Thymus (tissue), 11 donors: ENCODE data around the gene CD109. TPM values are rescaled to one million over a fixed set of nuclear protein-coding genes. Genes with fewer than 3 reads are reported as not detected.
A peak's percentile ranks its signal among the peaks of the same experiment; 100 is the strongest.

ENCODE experiments used
- DNase-seq, 9 donors: peaks; one replicate each; pipeline ENCODE4 v3.0.0-alpha.2; 2013; ENCODE audit warnings: low spot score in 9 of 9, low read depth in 6 of 9, missing footprints in 1 of 9
- H3K27ac ChIP-seq, 2 donors: one replicate each; pipeline ENCODE4 v1.5.1; 2013; ENCODE audit warnings: control low read depth in 1 of 2, low read depth in 1 of 2, low read length in 1 of 2, mild to moderate bottlenecking in 1 of 2, moderate library complexity in 1 of 2
- H3K27me3 ChIP-seq, 2 donors: one replicate each; pipeline ENCODE4 v1.5.1; 2013; ENCODE audit warnings: low read length in 1 of 2; ENCODE audit not compliant: control insufficient read depth in 2 of 2, insufficient read depth in 1 of 2
- H3K36me3 ChIP-seq, 2 donors: one replicate each; pipeline ENCODE4 v1.5.1; 2013; ENCODE audit warnings: low read length in 1 of 2, mild to moderate bottlenecking in 1 of 2, moderate library complexity in 1 of 2; ENCODE audit not compliant: control insufficient read depth in 2 of 2, insufficient read depth in 2 of 2
- H3K4me1 ChIP-seq, 2 donors: one replicate each; pipeline ENCODE4 v1.5.1; 2013; ENCODE audit warnings: low read length in 2 of 2; ENCODE audit not compliant: control insufficient read depth in 2 of 2, insufficient read depth in 2 of 2
- H3K4me3 ChIP-seq, 2 donors: one replicate each; pipeline ENCODE4 v1.5.1; 2013; ENCODE audit warnings: low read length in 2 of 2, control low read depth in 1 of 2, mild to moderate bottlenecking in 1 of 2
- H3K9me3 ChIP-seq, 2 donors: one replicate each; pipeline ENCODE4 v1.5.1; 2013; ENCODE audit warnings: low read length in 1 of 2, mild to moderate bottlenecking in 1 of 2; ENCODE audit not compliant: control insufficient read depth in 2 of 2, insufficient read depth in 1 of 2
- WGBS: extraction: QIAGEN DNeasy Blood & Tissue Kit; methylation state at CpG from one replicate; pipeline ENCODE4 v1.1.7; 2013; 5-methylcytosine and 5-hydroxymethylcytosine counted together
- polyA plus RNA-seq: library from polyadenylated mRNA; stranded (reverse); fragments of 200-250 nt; gene quantifications from one replicate; pipeline ENCODE4 v1.2.3, GENCODE V29; 2013
- total RNA-seq: library from RNA; stranded (reverse); fragments of 120-200 nt; gene quantifications from one replicate; pipeline ENCODE4 v1.2.4, GENCODE V29; 2013
- donor health status: healthy.

The CD109 gene
- total and polyA plus RNA-seq, 2 donors, result 1.5 to 5.0 TPM

GRCh38 chr6:73699676-73700459 is 3.9 kb downstream of the CD109 start:
- 95% methylated on average over 4 of the region's 4 CpGs for WGBS
- peaks cover 0 to 3% of the 10 kb centered on the region in 2 donors for H3K36me3 ChIP-seq
- H3K27me3 ChIP-seq, result no peaks in the 10 kb centered on the region
- H3K9me3 ChIP-seq, result no peaks in the 10 kb centered on the region
- DNase-seq, result no peak
- H3K4me1 ChIP-seq, result peaks cover 7 to 23% of the 10 kb centered on the region in 2 donors
- no peak overlapping the region for H3K4me3 ChIP-seq
- no peak overlapping the region for H3K27ac ChIP-seq

GRCh38 chr6:73702444-73702843 is 6.4 kb downstream of the CD109 start:
- no peaks in the 10 kb centered on the region for H3K27me3 ChIP-seq
- peaks cover 3% of the 10 kb centered on the region in 2 donors for H3K4me1 ChIP-seq
- H3K4me3 ChIP-seq, result no peak overlapping the region
- WGBS, result 94% methylated on average over 2 of the region's 2 CpGs
- no peak for DNase-seq
- H3K9me3 ChIP-seq, result no peaks in the 10 kb centered on the region
- H3K36me3 ChIP-seq, result peaks cover 0 to 3% of the 10 kb centered on the region in 2 donors
- no peak overlapping the region for H3K27ac ChIP-seq

GRCh38 chr6:73703466-73703865 is 7.5 kb downstream of the CD109 start:
- no peak overlapping the region for H3K4me3 ChIP-seq
- H3K27me3 ChIP-seq, result no peaks in the 10 kb centered on the region
- peaks cover 0 to 3% of the 10 kb centered on the region in 2 donors for H3K36me3 ChIP-seq
- H3K4me1 ChIP-seq, result no peaks in the 10 kb centered on the region
- no peak overlapping the region for H3K27ac ChIP-seq
- 97% methylated on average over 1 of the region's 1 CpG for WGBS
- H3K9me3 ChIP-seq, result no peaks in the 10 kb centered on the region
- DNase-seq, result no peak

- peak overlapping the region in 1 of 2 donors; percentile 18 for H3K27ac ChIP-seq
- H3K4me3 ChIP-seq, result no peak overlapping the region
- H3K4me1 ChIP-seq, result no peaks in the 10 kb centered on the region
- no peak for DNase-seq
- peaks cover 0 to 3% of the 10 kb centered on the region in 2 donors for H3K36me3 ChIP-seq
- 95% methylated on average over 8 of the region's 8 CpGs for WGBS
- no peaks in the 10 kb centered on the region for H3K27me3 ChIP-seq
- no peaks in the 10 kb centered on the region for H3K9me3 ChIP-seq
Measured at GRCh38 chr6:73704260-73704659, 8.3 kb downstream of the CD109 start.

- no peak overlapping the region for H3K27ac ChIP-seq
- DNase-seq, result no peak
- no peaks in the 10 kb centered on the region for H3K4me1 ChIP-seq
- H3K36me3 ChIP-seq, result peaks cover 0 to 3% of the 10 kb centered on the region in 2 donors
- no peaks in the 10 kb centered on the region for H3K27me3 ChIP-seq
- H3K9me3 ChIP-seq, result no peaks in the 10 kb centered on the region
- H3K4me3 ChIP-seq, result no peak overlapping the region
- WGBS, result 98% methylated on average over 4 of the region's 4 CpGs
Measured at GRCh38 chr6:73704798-73705197, 8.8 kb downstream of the CD109 start.

GRCh38 chr6:73706971-73707370 is 11.0 kb downstream of the CD109 start:
- 98% methylated on average over 9 of the region's 9 CpGs for WGBS
- Histone ChIP-seq H3K4me3 (no peak overlapping the region), H3K9me3 (no peaks in the 10 kb centered on the region), H3K4me1 (no peaks in the 10 kb centered on the region), H3K36me3 (peaks cover 0 to 3% of the 10 kb centered on the region in 2 donors), H3K27me3 (no peaks in the 10 kb centered on the region), H3K27ac (no peak overlapping the region)
- no peak for DNase-seq

- Histone ChIP-seq H3K27me3 (no peaks in the 10 kb centered on the region), H3K9me3 (no peaks in the 10 kb centered on the region)
- 83% methylated on average over 2 of the region's 2 CpGs for WGBS
Measured at GRCh38 chr6:73710470-73710869, 14.5 kb downstream of the CD109 start.

GRCh38 chr6:73710948-73711347 is 14.9 kb downstream of the CD109 start:
- 99% methylated on average over 1 of the region's 1 CpG for WGBS
- peaks cover 6 to 13% of the 10 kb centered on the region in 2 donors for H3K4me1 ChIP-seq
- H3K36me3 ChIP-seq, result no peaks in the 10 kb centered on the region
- no peaks in the 10 kb centered on the region for H3K27me3 ChIP-seq
- no peak for DNase-seq
- H3K27ac ChIP-seq, result no peak overlapping the region
- H3K4me3 ChIP-seq, result no peak overlapping the region
- no peaks in the 10 kb centered on the region for H3K9me3 ChIP-seq

More at GRCh38 chr6:73710470-73710869, 14.5 kb downstream of the CD109 start:
- Histone ChIP-seq H3K27ac (no peak overlapping the region), H3K36me3 (no peaks in the 10 kb centered on the region), H3K4me1 (peaks cover 6 to 13% of the 10 kb centered on the region in 2 donors), H3K4me3 (no peak overlapping the region)
- DNase-seq, result no peak

- H3K27ac ChIP-seq, result no peak overlapping the region
- no peak overlapping the region for H3K4me3 ChIP-seq
- H3K4me1 ChIP-seq, result peaks cover 6 to 13% of the 10 kb centered on the region in 2 donors
- H3K36me3 ChIP-seq, result no peaks in the 10 kb centered on the region
- 97% methylated on average over 5 of the region's 5 CpGs for WGBS
- H3K9me3 ChIP-seq, result no peaks in the 10 kb centered on the region
- H3K27me3 ChIP-seq, result no peaks in the 10 kb centered on the region
- no peak for DNase-seq
Measured at GRCh38 chr6:73712535-73713173, 16.7 kb downstream of the CD109 start.
